Mesendoderm (in vitro differentiated cells): ENCODE results near the gene TUBG2. TPM values are rescaled to one million over a fixed set of nuclear protein-coding genes. Genes with fewer than 3 reads are reported as not detected.
A peak's percentile ranks its signal among the peaks of the same experiment; 100 is the strongest.
"Not testable (repeated sequence)": the region's sequence is repeated elsewhere in the genome, so short reads cannot be mapped to it uniquely, and the experiment has no call there.

Experiments used
- DNase-seq: peaks from one replicate; pipeline ENCODE4 v3.0.0; 2013
- H2AK5ac ChIP-seq: 2 replicates; pipeline ENCODE4 v1.6.1; 2013; ENCODE audit warnings: low read length, inconsistent platforms
- H2BK120ac ChIP-seq: 2 replicates; pipeline ENCODE4 v1.6.1; 2013; ENCODE audit warnings: low read depth, mild to moderate bottlenecking, low read length, moderate library complexity, mixed read lengths
- H2BK15ac ChIP-seq: replicated peaks from 2 replicates; pipeline ENCODE4 v1.6.1; 2013; ENCODE audit warnings: low read depth, mild to moderate bottlenecking, moderate library complexity
- H2BK5ac ChIP-seq: 2 replicates; pipeline ENCODE4 v1.6.1; 2013; ENCODE audit warnings: low read length, inconsistent platforms
- H3K18ac ChIP-seq: 2 replicates; pipeline ENCODE4 v1.6.1; 2013; ENCODE audit warnings: mild to moderate bottlenecking, low read length, mixed read lengths
- H3K23ac ChIP-seq: one replicate; pipeline ENCODE4 v1.6.1; 2013; ENCODE audit warnings: low read length
- H3K27ac ChIP-seq: 2 replicates; pipeline ENCODE4 v1.5.1; 2013; ENCODE audit warnings: low read depth, mild to moderate bottlenecking, inconsistent platforms, low read length, moderate library complexity
- H3K27me3 ChIP-seq: 2 replicates; pipeline ENCODE4 v1.6.1; 2013; ENCODE audit warnings: low read length, control low read depth, mild to moderate bottlenecking, inconsistent platforms; ENCODE audit not compliant: insufficient read depth, poor library complexity
- H3K36me3 ChIP-seq: 2 replicates; pipeline ENCODE4 v1.6.1; 2013; ENCODE audit warnings: low read length, inconsistent platforms; ENCODE audit not compliant: control insufficient read depth, insufficient read depth
- H3K4ac ChIP-seq: one replicate; pipeline ENCODE4 v1.6.1; 2013; ENCODE audit warnings: low read depth, mild to moderate bottlenecking, low read length, moderate library complexity
- H3K4me1 ChIP-seq: 2 replicates; pipeline ENCODE4 v1.6.1; 2013; ENCODE audit warnings: low read depth, low read length, inconsistent platforms; ENCODE audit not compliant: control insufficient read depth
- H3K4me2 ChIP-seq: 2 replicates; pipeline ENCODE4 v1.6.1; 2013; ENCODE audit warnings: low read length
- H3K4me3 ChIP-seq: 2 replicates; pipeline ENCODE4 v1.5.1; 2013; ENCODE audit warnings: mild to moderate bottlenecking, low read length
- H3K56ac ChIP-seq: one replicate; pipeline ENCODE4 v1.6.1; 2013; ENCODE audit warnings: low read length
- H3K79me1 ChIP-seq: 2 replicates; pipeline ENCODE4 v1.6.1; 2013; ENCODE audit warnings: low read length, inconsistent platforms
- H3K79me2 ChIP-seq: 2 replicates; pipeline ENCODE4 v1.6.1; 2013; ENCODE audit warnings: mild to moderate bottlenecking, low read length; ENCODE audit not compliant: control insufficient read depth, insufficient read depth
- H3K9ac ChIP-seq: 2 replicates; pipeline ENCODE4 v1.6.1; 2013; ENCODE audit warnings: low read length, inconsistent platforms
- H4K5ac ChIP-seq: one replicate; pipeline ENCODE4 v1.6.1; 2013; ENCODE audit warnings: low read length
- H4K8ac ChIP-seq: one replicate; pipeline ENCODE4 v1.6.1; 2013; ENCODE audit warnings: low read depth, mild to moderate bottlenecking, control low read depth, low read length, moderate library complexity
- WGBS: extraction: QIAGEN DNeasy Blood & Tissue Kit; methylation state at CpG from one replicate; pipeline ENCODE4 v1.1.7; 2013; ENCODE audit warnings: low lambda C conversion rate, missing lambda C conversion rate; ENCODE audit not compliant: insufficient coverage; ENCODE audit errors: extremely low coverage; 5-methylcytosine and 5-hydroxymethylcytosine counted together
- polyA plus RNA-seq, 2 experiments: library from polyadenylated mRNA; stranded (reverse); fragments of 200-250 nt; gene quantifications; one replicate each; pipeline ENCODE4 v1.2.3, GENCODE V29; 2013

The TUBG2 gene
- 6.8 TPM for polyA plus RNA-seq (2013, experiment 1 of 2)
- polyA plus RNA-seq (2013, experiment 2 of 2): 7.1 TPM

DNA sequence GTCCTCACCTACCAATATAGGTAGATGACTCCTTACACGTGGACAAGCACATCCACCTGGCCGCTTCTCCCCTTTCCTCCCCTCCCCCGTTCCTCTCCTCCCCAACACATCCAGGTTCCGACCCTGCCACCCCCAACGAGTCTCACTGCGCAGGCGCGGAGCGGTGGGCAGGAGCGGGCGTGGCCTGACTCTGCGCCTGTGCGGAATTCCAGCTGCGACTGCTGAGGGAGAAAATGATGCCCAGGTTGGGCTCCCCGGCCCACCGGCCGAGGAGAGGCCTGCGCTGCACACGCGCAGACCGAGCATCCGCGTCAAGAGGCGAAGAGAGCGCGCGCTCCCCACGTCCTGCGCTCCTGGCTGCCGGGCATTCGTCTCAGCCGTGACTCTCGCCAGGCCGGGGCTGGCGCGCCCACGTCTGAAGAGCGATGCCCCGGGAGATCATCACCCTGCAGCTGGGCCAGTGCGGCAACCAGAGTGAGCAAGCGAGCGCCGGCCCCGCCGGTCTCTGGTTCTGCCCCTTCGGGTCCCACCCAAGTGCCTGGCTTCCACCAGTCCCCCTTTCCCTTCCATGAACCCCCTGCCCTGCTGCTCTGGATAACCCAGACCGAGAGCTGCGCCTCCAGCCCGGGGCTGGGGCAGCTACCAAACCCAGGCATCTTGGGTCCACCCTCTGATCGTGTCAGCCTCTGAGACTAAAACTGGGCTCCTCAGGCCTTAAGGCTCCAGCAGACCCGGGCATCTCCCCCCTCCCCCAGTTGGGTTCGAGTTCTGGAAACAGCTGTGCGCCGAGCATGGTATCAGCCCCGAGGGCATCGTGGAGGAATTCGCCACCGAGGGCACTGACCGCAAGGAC lies at the start of gene TUBG2:
Gene TUBG2 (plus strand): TSS at position 206 of the 853 bp plus-strand sequence. CDS start 220 bp downstream, at position 426.
- Histone ChIP-seq H3K23ac (no peak within 1 kb of the TSS), H3K27me3 (no peaks in the 10 kb centered on the region), H3K18ac (peak within 1 kb of the TSS; percentile 11), H3K9ac (peak within 1 kb of the TSS; percentile 78), H4K8ac (no peak within 1 kb of the TSS), H2BK5ac (no peak within 1 kb of the TSS), H3K56ac (peak within 1 kb of the TSS; percentile 92), H2AK5ac (no peak within 1 kb of the TSS), H3K4me2 (peak within 1 kb of the TSS; percentile 75), H3K79me2 (no peaks in the 10 kb centered on the region), H4K5ac (no peak within 1 kb of the TSS), H3K4ac (no peak within 1 kb of the TSS), H3K4me1 (peaks cover 7% of the 10 kb centered on the region), H3K27ac (peak within 1 kb of the TSS; percentile 8), H2BK120ac (no peak within 1 kb of the TSS), H3K36me3 (no peaks in the 10 kb centered on the region), H2BK15ac (no peak within 1 kb of the TSS), H3K79me1 (peaks cover 3% of the 10 kb centered on the region), H3K4me3 (peak within 1 kb of the TSS; percentile 42)
- peak; percentile 94 for DNase-seq
- no CpG with 5 or more reads among the region's 59 CpGs for WGBS

DNA sequence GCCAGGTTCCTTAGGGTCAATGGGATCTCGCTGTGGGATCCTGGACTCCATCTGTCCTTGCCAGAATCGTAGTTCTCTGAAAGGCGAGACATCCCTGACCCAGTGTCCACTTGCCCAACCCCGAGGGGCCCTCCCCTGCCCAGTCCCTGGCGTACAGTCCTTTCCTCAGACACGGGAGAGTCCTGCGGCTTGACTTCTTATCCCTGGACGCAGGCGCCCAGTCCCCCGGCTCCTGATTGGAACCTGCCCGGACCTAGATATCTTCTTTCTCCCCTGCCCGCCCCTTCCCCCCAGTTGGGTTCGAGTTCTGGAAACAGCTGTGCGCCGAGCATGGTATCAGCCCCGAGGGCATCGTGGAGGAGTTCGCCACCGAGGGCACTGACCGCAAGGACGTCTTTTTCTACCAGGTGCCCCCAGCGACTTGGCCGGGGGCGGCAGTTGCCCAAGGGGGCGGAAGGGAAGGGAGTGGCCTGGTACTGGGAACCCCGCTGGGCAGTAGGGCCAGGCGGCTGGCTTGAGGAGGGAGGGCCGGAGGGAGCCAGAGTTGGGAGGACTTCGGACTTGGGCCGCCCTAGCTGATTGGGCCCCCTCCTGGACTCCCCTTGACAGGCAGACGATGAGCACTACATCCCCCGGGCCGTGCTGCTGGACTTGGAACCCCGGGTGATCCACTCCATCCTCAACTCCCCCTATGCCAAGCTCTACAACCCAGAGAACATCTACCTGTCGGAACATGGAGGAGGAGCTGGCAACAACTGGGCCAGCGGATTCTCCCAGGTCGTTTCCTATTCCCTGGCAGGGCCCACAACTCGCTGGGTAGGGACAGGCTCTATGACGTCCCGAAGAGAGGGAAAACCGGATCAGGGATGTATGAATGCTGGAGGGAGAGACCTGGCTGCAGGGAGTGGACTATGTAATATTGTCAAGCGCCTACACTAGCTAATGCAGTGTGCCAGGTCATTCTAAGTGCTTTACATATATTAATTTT lies 49.0 kb upstream of the TUBG2 start:
- H4K5ac ChIP-seq, H3K27me3 ChIP-seq, H3K4me1 ChIP-seq, H4K8ac ChIP-seq, H2AK5ac ChIP-seq, H2BK120ac ChIP-seq, H2BK15ac ChIP-seq: not testable (repeated sequence)
- H3K9ac ChIP-seq: peak overlapping the region; percentile 99
- H3K79me2 ChIP-seq: peaks cover 21% of the 10 kb centered on the region
- H3K36me3 ChIP-seq: peaks cover 18% of the 10 kb centered on the region
- peak; percentile 50 for DNase-seq
- WGBS: no CpG with 5 or more reads among the region's 42 CpGs
- peak overlapping the region; percentile 76 for H3K4ac ChIP-seq
- peak overlapping the region; percentile 71 for H3K27ac ChIP-seq
- peak overlapping the region; percentile 91 for H3K56ac ChIP-seq
- H3K4me2 ChIP-seq: peak overlapping the region; percentile 91
- peak overlapping the region; percentile 89 for H2BK5ac ChIP-seq
- H3K4me3 ChIP-seq: peak overlapping the region; percentile 98
- peak overlapping the region; percentile 51 for H3K18ac ChIP-seq
- H3K79me1 ChIP-seq: peaks cover 15% of the 10 kb centered on the region
- peak overlapping the region; percentile 89 for H3K23ac ChIP-seq

DNA sequence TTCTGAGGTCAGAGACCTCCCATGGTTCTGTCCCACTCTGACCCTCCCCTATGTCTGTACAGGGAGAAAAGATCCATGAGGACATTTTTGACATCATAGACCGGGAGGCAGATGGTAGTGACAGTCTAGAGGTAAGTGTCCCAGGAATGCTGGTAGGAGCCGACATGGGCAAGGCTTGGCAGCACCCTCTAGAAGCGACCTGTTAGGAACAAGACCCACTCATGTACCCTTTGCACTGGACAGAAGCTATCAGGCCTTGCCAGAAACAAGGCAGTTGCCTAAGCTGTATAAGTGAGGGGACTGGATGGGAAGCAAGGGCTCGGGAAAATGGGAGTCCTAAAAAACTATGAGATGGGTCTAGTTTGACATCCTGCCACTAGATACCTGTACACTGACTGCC lies 47.1 kb upstream of the TUBG2 start:
- Histone ChIP-seq H4K8ac (no peak overlapping the region), H3K4me2 (no peak overlapping the region), H2BK5ac (no peak overlapping the region), H3K23ac (no peak overlapping the region), H3K4ac (no peak overlapping the region), H3K36me3 (peaks cover 24% of the 10 kb centered on the region), H2AK5ac (no peak overlapping the region), H3K4me1 (peaks cover 2% of the 10 kb centered on the region), H3K18ac (no peak overlapping the region), H2BK15ac (no peak overlapping the region), H2BK120ac (no peak overlapping the region), H4K5ac (no peak overlapping the region), H3K56ac (no peak overlapping the region), H3K79me1 (peaks cover 11% of the 10 kb centered on the region), H3K79me2 (peaks cover 16% of the 10 kb centered on the region), H3K27ac (no peak overlapping the region), H3K4me3 (no peak overlapping the region), H3K9ac (no peak overlapping the region), H3K27me3 (no peaks in the 10 kb centered on the region)
- no CpG with 5 or more reads among the region's 4 CpGs for WGBS
- no peak for DNase-seq

DNA sequence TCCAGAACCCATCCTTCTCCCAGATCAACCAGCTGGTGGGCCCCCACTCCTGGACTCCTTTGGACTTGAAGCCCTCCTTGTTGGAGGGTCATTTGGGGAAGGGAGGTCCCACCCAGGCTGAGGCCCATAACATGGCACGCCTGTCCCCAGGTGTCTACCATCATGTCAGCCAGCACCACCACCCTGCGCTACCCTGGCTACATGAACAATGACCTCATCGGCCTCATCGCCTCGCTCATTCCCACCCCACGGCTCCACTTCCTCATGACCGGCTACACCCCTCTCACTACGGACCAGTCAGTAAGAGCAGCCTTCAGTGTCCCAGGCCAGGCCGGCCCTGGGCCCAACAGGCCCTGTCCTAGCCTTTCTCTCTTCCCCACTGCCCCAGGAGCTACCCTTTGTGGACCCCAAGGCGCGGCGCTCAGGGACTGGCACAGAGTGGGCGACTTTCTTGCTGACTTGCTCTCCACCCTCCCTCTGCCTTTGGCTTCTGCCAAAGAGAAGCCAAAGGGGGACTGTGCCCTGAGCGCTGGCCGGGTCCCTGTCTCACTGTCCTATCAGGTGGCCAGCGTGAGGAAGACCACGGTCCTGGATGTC lies 45.3 kb upstream of the TUBG2 start:
- no CpG with 5 or more reads among the region's 17 CpGs for WGBS
- Histone ChIP-seq H4K8ac (no peak overlapping the region), H2BK5ac (no peak overlapping the region), H2BK120ac (no peak overlapping the region), H3K56ac (no peak overlapping the region), H2AK5ac (no peak overlapping the region), H3K4ac (no peak overlapping the region), H3K23ac (no peak overlapping the region), H3K36me3 (peaks cover 24% of the 10 kb centered on the region), H2BK15ac (no peak overlapping the region), H3K27me3 (no peaks in the 10 kb centered on the region), H3K4me1 (no peaks in the 10 kb centered on the region), H3K4me2 (no peak overlapping the region), H3K27ac (no peak overlapping the region), H4K5ac (no peak overlapping the region), H3K79me2 (peaks cover 5% of the 10 kb centered on the region), H3K9ac (no peak overlapping the region), H3K79me1 (peaks cover 5% of the 10 kb centered on the region), H3K18ac (no peak overlapping the region), H3K4me3 (no peak overlapping the region)
- DNase-seq: no peak

DNA sequence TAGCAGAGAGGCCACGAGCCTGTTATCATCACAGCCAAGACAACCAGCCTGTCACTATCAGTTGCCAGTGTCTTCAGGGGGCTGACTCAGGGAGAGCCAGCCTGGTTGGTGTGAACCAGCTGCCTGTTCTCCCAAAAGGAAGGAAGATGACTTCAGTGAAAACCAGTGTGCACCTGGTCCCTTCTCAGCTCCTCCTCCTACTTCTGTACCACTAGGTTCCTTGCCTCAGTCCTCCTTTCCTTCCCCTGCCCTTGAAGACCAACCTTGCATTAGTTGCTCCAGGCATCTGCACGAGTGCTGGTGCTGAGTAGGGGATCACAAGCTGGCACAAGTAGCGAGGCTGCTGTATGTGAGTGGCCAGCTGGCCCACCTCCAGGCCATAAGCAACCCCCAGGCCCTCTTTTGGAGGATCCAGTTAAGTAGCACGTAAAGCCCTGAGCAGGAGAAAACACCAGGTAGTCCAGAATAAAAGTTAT lies 41.1 kb upstream of the TUBG2 start:
- no peak overlapping the region for H3K4me3 ChIP-seq
- no peak overlapping the region for H3K23ac ChIP-seq
- no CpG with 5 or more reads among the region's 4 CpGs for WGBS
- H4K8ac ChIP-seq: no peak overlapping the region
- no peak overlapping the region for H3K56ac ChIP-seq
- no peak overlapping the region for H3K27ac ChIP-seq
- no peak overlapping the region for H3K4me2 ChIP-seq
- no peaks in the 10 kb centered on the region for H3K79me2 ChIP-seq
- H3K79me1 ChIP-seq: no peaks in the 10 kb centered on the region
- no peak overlapping the region for H2AK5ac ChIP-seq
- H2BK5ac ChIP-seq: no peak overlapping the region
- no peak overlapping the region for H3K18ac ChIP-seq
- H3K9ac ChIP-seq: no peak overlapping the region
- DNase-seq: peak; percentile 16
- no peaks in the 10 kb centered on the region for H3K27me3 ChIP-seq
- H3K4ac ChIP-seq: no peak overlapping the region
- H3K36me3 ChIP-seq: peaks cover 15% of the 10 kb centered on the region
- no peaks in the 10 kb centered on the region for H3K4me1 ChIP-seq
- no peak overlapping the region for H4K5ac ChIP-seq
- H2BK15ac ChIP-seq: no peak overlapping the region
- H2BK120ac ChIP-seq: no peak overlapping the region
